ENCODE measurements around the gene COMT. TPM values are rescaled to one million over a fixed set of nuclear protein-coding genes. Genes with fewer than 3 reads are reported as not detected.

COMT gene
- total and polyA plus RNA-seq, 2 experiments from 2014 or later: 29.6 to 29.8 TPM

DNA sequence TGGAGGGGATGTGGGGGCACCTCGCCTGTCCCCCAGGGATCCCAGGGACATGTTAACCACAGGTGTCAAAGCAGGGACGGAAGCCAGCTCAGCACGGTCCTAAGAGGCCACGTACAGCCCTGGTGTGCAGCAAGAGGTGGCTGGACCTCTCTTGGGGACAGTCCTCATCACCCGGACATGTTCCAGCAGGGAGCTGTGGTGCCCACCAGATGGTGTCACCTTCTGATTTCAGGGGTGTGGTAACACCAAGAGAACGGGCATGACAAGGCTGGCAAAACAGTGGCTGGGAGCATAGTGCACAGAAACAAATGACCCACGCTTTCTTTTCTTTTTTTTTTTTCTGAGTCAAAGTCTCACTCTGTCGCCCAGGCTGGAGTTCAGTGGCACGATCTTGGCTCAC, 25.6 kb upstream of the COMT start:
- no peaks in the 10 kb centered on the region for H4K20me1 ChIP-seq (replicated peaks; ENCODE audit: insufficient read depth)
- H3K36me3 ChIP-seq (ENCODE audit: insufficient read depth): no peaks in the 10 kb centered on the region
- TF ChIP-seq ZNF114 (CRISPR knock-in tag; IDR thresholded peaks at IDR 0.05) (no peak), JUNB (IDR thresholded peaks at IDR 0.05; ENCODE audit: unreplicated experiment) (no peak), STAT1 (IDR thresholded peaks at IDR 0.05; ENCODE audit: unreplicated experiment) (no peak), ZNF331 (CRISPR knock-in tag; IDR thresholded peaks at IDR 0.05; ENCODE audit: low read depth) (no peak), CREB1 (CRISPR knock-in tag; IDR thresholded peaks at IDR 0.05; ENCODE audit: low read depth) (no peak), EZH2 (IDR thresholded peaks at IDR 0.05; ENCODE audit: low read depth, unreplicated experiment) (no peak), NANOG (IDR thresholded peaks at IDR 0.05; ENCODE audit: borderline replicate concordance) (no peak), POLR2AphosphoS5 (IDR thresholded peaks at IDR 0.05; ENCODE audit: low read depth) (no peak), EZH2phosphoT487 (IDR thresholded peaks at IDR 0.05; ENCODE audit: unreplicated experiment) (no peak)
- TF ChIP-seq, protein P1, sequence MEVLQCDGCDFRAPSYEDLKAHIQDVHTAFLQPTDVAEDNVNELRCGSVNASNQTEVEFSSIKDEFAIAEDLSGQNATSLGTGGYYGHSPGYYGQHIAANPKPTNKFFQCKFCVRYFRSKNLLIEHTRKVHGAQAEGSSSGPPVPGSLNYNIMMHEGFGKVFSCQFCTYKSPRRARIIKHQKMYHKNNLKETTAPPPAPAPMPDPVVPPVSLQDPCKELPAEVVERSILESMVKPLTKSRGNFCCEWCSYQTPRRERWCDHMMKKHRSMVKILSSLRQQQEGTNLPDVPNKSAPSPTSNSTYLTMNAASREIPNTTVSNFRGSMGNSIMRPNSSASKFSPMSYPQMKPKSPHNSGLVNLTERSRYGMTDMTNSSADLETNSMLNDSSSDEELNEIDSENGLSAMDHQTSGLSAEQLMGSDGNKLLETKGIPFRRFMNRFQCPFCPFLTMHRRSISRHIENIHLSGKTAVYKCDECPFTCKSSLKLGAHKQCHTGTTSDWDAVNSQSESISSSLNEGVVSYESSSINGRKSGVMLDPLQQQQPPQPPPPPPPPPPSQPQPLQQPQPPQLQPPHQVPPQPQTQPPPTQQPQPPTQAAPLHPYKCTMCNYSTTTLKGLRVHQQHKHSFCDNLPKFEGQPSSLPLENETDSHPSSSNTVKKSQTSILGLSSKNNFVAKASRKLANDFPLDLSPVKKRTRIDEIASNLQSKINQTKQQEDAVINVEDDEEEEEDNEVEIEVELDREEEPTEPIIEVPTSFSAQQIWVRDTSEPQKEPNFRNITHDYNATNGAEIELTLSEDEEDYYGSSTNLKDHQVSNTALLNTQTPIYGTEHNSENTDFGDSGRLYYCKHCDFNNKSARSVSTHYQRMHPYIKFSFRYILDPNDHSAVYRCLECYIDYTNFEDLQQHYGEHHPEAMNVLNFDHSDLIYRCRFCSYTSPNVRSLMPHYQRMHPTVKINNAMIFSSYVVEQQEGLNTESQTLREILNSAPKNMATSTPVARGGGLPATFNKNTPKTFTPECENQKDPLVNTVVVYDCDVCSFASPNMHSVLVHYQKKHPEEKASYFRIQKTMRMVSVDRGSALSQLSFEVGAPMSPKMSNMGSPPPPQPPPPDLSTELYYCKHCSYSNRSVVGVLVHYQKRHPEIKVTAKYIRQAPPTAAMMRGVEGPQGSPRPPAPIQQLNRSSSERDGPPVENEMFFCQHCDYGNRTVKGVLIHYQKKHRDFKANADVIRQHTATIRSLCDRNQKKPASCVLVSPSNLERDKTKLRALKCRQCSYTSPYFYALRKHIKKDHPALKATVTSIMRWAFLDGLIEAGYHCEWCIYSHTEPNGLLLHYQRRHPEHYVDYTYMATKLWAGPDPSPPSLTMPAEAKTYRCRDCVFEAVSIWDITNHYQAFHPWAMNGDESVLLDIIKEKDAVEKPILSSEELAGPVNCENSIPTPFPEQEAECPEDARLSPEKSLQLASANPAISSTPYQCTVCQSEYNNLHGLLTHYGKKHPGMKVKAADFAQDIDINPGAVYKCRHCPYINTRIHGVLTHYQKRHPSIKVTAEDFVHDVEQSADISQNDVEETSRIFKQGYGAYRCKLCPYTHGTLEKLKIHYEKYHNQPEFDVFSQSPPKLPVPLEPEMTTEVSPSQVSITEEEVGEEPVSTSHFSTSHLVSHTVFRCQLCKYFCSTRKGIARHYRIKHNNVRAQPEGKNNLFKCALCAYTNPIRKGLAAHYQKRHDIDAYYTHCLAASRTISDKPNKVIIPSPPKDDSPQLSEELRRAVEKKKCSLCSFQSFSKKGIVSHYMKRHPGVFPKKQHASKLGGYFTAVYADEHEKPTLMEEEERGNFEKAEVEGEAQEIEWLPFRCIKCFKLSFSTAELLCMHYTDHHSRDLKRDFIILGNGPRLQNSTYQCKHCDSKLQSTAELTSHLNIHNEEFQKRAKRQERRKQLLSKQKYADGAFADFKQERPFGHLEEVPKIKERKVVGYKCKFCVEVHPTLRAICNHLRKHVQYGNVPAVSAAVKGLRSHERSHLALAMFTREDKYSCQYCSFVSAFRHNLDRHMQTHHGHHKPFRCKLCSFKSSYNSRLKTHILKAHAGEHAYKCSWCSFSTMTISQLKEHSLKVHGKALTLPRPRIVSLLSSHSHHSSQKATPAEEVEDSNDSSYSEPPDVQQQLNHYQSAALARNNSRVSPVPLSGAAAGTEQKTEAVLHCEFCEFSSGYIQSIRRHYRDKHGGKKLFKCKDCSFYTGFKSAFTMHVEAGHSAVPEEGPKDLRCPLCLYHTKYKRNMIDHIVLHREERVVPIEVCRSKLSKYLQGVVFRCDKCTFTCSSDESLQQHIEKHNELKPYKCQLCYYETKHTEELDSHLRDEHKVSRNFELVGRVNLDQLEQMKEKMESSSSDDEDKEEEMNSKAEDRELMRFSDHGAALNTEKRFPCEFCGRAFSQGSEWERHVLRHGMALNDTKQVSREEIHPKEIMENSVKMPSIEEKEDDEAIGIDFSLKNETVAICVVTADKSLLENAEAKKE (CRISPR knock-in tag; IDR thresholded peaks at IDR 0.05): no peak
- TF ChIP-seq, protein P2, sequence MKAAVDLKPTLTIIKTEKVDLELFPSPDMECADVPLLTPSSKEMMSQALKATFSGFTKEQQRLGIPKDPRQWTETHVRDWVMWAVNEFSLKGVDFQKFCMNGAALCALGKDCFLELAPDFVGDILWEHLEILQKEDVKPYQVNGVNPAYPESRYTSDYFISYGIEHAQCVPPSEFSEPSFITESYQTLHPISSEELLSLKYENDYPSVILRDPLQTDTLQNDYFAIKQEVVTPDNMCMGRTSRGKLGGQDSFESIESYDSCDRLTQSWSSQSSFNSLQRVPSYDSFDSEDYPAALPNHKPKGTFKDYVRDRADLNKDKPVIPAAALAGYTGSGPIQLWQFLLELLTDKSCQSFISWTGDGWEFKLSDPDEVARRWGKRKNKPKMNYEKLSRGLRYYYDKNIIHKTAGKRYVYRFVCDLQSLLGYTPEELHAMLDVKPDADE (IDR thresholded peaks at IDR 0.05): no peak
- TF ChIP-seq, protein P3, sequence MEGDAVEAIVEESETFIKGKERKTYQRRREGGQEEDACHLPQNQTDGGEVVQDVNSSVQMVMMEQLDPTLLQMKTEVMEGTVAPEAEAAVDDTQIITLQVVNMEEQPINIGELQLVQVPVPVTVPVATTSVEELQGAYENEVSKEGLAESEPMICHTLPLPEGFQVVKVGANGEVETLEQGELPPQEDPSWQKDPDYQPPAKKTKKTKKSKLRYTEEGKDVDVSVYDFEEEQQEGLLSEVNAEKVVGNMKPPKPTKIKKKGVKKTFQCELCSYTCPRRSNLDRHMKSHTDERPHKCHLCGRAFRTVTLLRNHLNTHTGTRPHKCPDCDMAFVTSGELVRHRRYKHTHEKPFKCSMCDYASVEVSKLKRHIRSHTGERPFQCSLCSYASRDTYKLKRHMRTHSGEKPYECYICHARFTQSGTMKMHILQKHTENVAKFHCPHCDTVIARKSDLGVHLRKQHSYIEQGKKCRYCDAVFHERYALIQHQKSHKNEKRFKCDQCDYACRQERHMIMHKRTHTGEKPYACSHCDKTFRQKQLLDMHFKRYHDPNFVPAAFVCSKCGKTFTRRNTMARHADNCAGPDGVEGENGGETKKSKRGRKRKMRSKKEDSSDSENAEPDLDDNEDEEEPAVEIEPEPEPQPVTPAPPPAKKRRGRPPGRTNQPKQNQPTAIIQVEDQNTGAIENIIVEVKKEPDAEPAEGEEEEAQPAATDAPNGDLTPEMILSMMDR (conservative IDR thresholded peaks at IDR 0.05; ENCODE audit: low read depth in 2 of 2): no peak
- TF ChIP-seq, protein P4, sequence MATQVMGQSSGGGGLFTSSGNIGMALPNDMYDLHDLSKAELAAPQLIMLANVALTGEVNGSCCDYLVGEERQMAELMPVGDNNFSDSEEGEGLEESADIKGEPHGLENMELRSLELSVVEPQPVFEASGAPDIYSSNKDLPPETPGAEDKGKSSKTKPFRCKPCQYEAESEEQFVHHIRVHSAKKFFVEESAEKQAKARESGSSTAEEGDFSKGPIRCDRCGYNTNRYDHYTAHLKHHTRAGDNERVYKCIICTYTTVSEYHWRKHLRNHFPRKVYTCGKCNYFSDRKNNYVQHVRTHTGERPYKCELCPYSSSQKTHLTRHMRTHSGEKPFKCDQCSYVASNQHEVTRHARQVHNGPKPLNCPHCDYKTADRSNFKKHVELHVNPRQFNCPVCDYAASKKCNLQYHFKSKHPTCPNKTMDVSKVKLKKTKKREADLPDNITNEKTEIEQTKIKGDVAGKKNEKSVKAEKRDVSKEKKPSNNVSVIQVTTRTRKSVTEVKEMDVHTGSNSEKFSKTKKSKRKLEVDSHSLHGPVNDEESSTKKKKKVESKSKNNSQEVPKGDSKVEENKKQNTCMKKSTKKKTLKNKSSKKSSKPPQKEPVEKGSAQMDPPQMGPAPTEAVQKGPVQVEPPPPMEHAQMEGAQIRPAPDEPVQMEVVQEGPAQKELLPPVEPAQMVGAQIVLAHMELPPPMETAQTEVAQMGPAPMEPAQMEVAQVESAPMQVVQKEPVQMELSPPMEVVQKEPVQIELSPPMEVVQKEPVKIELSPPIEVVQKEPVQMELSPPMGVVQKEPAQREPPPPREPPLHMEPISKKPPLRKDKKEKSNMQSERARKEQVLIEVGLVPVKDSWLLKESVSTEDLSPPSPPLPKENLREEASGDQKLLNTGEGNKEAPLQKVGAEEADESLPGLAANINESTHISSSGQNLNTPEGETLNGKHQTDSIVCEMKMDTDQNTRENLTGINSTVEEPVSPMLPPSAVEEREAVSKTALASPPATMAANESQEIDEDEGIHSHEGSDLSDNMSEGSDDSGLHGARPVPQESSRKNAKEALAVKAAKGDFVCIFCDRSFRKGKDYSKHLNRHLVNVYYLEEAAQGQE (IDR thresholded peaks at IDR 0.05; ENCODE audit: unreplicated experiment): no peak
- no peaks in the 10 kb centered on the region for H3K79me2 ChIP-seq (replicated peaks; ENCODE audit: insufficient read depth)
- no peaks in the 10 kb centered on the region for H3K27me3 ChIP-seq (ENCODE audit: insufficient read depth)
- no peak overlapping the region for H3K4me3 ChIP-seq
- H3F3A ChIP-seq (replicated peaks; ENCODE audit: low read depth): no peaks in the 10 kb centered on the region
- Mint-ChIP-seq H3K27ac (no peak overlapping the region), H3K4me1 (no peaks in the 10 kb centered on the region), H3K27me3 (ENCODE audit: insufficient read depth, low read depth, poor library complexity) (peaks cover 7% of the 10 kb centered on the region), H3K4me3 (no peak overlapping the region), H3K36me3 (ENCODE audit: low read depth) (peaks cover 22% of the 10 kb centered on the region), H3K9me3 (no peaks in the 10 kb centered on the region)
- no peak overlapping the region for H3K27ac ChIP-seq (ENCODE audit: low read depth)
- H3K4me2 ChIP-seq: no peak overlapping the region
- H2AFZ ChIP-seq: no peak overlapping the region
- H3K4me1 ChIP-seq (ENCODE audit: insufficient read depth): no peaks in the 10 kb centered on the region
- no peak for DNase-seq (ENCODE audit: low spot score)
- no peaks in the 10 kb centered on the region for H3K9me2 ChIP-seq (ENCODE audit: insufficient read depth)
- ATAC-seq: no peak

Data from GM23338 (cell line).